ENCODE results near the gene LARP1.

LARP1 gene

DNA sequence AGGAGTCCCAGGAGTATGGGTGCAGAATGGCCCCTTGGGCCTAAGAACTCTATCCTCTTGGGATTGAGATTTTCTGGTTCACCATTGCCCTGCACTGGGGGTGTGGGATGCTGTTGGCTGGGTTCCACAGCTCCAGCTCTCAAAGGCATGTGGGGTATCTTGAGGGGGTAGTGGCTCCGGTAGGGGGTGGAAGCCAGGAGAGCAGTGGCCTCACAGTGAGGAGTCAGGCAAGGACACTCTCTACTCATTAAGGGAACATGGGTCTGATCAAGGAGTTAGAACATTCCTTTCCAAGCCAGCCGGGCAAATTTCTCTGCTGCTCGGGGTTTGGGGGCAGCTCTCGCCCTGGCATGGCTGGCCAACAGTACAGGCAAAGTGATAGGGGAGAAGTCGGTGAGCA is 33.0 kb downstream of the LARP1 start:
- no peak for DNase-seq (ENCODE audit: extremely low read depth in 1 of 2, low read depth in 1 of 2)

DNA sequence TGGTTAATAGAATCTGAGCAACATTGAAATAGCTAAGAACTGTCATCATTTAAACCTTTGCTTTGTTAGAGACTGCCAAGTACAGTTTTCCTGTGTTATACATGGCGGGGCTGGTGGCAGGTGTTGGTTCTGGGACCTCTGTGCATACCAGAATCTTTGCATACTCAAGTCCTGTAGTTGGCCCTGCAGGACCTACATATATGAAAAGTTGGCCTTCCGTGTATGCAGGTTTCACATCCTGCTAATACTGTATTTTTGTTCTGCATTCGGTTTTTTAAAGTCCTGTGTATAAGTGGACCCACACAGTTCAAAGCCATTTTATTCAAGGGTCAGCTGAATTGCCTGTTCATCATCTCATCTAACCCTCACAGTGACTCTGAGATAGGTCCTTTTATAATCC is 36.4 kb downstream of the LARP1 start:
- no peak for DNase-seq (ENCODE audit: extremely low read depth in 1 of 2, low read depth in 1 of 2)

DNA sequence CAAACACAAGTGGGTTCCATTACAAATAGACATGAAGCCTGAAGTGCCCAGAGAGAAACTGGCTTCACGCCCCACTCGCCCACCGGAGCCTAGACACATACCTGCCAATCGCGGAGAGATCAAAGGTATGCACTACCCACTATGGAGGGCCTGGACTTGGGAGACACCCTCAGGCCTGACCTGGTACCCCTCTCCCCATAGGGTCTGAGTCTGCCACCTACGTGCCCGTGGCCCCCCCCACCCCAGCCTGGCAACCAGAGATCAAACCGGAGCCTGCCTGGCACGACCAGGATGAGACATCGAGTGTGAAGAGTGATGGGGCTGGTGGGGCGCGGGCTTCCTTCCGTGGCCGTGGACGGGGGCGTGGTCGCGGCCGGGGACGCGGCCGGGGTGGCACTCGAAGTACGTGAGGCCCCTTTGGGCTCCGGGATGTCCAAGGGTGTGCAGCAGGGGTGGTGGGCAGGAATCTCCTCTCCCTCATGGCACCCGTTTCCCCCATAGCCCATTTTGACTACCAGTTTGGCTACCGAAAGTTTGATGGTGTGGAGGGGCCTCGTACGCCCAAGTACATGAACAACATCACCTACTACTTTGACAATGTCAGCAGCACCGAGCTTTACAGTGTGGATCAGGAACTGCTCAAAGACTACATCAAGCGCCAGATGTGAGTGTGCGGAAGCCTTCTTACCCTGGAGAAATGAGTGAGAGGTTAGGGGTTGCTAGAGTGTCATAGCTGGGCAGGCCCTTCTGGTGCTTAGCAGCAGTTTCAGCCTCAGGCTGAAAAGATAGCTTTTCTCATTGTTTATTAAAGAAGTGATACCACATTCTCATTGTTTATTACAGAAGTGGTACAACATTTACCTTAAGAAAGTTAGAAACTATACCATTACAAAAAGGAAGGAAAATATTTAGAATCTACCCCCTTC is 38.7 kb downstream of the LARP1 start:
- no peak for DNase-seq (ENCODE audit: extremely low read depth in 1 of 2, low read depth in 1 of 2)

GRCh38 chr5:154794525-154795234 is 39.5 kb downstream of the LARP1 start:
- DNase-seq (ENCODE audit: extremely low read depth in 1 of 2, low read depth in 1 of 2), result no peak

GRCh38 chr5:154795235-154795596 is 40.0 kb downstream of the LARP1 start:
- no peak for DNase-seq (ENCODE audit: extremely low read depth in 1 of 2, low read depth in 1 of 2)

DNA sequence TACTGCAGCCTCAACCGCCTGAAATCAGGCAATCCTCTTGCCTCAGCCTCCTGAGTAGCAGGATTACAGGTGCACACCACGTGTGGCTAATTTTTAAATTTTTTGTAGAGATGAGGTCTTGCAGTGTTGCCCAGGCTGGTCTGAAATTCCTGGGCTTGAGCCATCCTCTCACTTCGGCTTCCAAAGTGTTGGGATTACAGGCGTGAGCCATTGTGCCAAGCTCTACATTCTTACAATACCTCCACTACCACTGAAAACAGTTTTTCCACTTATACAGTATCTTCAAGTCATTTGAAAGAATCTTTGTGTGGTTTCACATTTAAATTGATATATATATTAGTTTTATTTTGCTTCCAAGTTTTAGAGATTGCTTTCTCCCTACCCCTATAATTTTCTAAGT is 42.6 kb downstream of the LARP1 start:
- DNase-seq (ENCODE audit: extremely low read depth in 1 of 2, low read depth in 1 of 2), result no peak

DNA sequence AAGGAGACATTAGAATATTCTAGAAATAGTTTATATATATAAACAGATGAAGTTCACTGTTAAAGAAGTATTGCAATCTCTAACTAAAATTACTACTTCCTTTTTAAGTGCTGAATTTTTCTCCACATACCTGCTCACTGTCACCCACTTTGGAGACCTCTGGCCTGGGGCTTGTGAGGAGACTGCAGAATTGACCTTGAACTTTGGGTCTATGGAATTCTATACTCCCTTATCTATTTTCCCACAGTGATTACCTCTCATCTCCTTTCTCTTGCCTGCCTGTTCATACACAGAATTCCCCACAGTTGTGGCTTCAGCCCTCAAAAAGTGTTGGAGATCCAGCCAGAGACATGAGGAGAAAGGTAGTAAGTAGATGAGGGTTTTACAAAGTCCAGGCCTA is 45.4 kb downstream of the LARP1 start:
- no peak for DNase-seq (ENCODE audit: extremely low read depth in 1 of 2, low read depth in 1 of 2)

DNA sequence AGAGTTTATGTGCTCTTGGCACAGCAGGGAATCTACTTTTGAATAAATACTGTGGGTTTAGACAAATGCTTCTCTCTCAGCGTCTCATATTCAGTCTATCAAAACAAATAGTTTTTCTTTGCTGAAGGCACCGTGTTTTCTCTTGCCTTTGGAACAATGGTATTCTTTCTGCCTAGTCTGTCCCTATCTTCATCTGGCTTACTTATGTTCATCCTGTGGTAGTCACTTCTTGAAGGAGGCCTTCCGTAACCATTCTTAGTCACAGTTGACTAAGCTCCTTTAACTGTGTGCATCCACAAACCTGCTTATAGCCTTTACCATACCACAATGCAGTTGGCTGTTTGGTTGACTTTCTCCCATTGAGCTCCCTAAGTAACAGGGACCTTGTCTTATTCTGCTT is 45.9 kb downstream of the LARP1 start:
- DNase-seq (ENCODE audit: extremely low read depth in 1 of 2, low read depth in 1 of 2), result no peak

- no peak for DNase-seq (ENCODE audit: extremely low read depth in 1 of 2, low read depth in 1 of 2)
These were observed 46.9 kb downstream of the LARP1 start for GRCh38 chr5:154802050-154802449.

DNA sequence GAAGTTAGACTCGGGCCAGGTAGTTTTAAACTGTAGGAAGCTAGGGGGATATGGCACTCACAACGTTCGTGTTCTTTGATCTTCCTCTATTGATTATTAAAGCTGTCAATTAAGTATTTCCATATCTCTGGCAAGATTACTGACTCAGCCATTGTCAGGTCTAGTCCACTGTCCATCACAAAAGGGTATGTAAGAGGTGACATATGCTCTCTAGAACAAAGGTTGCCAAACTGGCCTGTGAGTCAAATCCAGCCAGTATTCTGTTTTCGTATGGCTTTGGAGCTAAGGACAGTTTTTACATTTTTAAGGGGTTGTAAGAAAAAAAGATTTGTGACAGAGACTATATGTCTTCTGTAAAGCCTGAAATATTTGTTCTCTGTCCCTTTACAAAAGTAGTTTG is 51.0 kb downstream of the LARP1 start:
- DNase-seq (ENCODE audit: extremely low read depth in 1 of 2, low read depth in 1 of 2), result no peak

DNA sequence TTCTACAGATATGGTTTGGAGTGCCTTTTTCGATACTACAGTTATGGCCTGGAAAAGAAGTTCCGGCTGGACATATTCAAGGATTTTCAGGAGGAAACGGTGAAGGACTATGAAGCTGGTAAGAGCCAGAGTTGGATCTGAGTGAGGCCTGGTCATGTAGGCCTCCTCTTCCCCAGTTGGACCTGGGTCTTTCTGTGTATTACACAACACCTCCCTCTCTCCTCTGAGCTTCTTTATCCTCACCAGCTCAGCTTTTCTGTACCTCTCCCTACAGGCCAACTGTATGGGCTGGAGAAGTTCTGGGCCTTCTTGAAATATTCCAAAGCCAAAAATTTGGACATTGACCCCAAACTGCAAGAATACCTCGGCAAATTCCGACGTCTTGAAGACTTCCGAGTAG is 56.1 kb downstream of the LARP1 start:
- no peak for DNase-seq (ENCODE audit: extremely low read depth in 1 of 2, low read depth in 1 of 2)

- peak in 1 of 2 donors; percentile 15 for DNase-seq (ENCODE audit: extremely low read depth in 1 of 2, low read depth in 1 of 2)
These were observed 56.7 kb downstream of the LARP1 start for GRCh38 chr5:154811653-154812465.

- no peak for DNase-seq (ENCODE audit: extremely low read depth in 1 of 2, low read depth in 1 of 2)
These were observed 58.0 kb downstream of the LARP1 start for GRCh38 chr5:154813158-154813557.

- DNase-seq (ENCODE audit: extremely low read depth in 1 of 2, low read depth in 1 of 2), result peak in 1 of 2 donors; percentile 8
These were observed 58.6 kb downstream of the LARP1 start for GRCh38 chr5:154813736-154814135.

GRCh38 chr5:154815025-154815424 is 59.8 kb downstream of the LARP1 start:
- DNase-seq (ENCODE audit: extremely low read depth in 1 of 2, low read depth in 1 of 2), result no peak

DNA sequence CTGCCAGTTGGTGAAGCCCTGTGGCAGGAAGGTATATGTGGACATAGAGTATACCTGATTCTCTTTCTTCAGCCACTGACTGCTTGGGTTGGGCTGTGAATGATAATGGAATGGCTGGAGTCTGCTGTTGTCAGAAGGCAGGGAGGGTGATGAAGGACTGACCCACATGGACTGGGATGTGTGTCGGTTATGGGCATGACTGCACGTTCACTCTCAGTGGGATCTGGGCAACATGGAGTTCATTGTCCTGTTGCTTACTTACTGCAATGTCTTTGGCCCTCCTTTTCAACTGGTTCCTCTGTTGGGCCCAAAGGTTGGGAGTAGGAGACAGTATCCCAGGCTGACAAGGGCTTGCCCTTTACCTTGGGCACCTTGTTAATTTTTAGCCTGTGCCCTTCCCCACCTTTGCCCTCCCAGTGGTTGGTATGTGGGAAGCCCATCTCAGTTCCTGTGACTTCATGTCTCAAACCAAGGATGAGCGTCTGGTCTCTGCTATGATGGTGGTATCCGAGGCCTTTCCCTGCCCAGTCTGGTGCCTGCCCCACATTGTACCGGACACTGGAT is 60.6 kb downstream of the LARP1 start:
- DNase-seq (ENCODE audit: extremely low read depth in 1 of 2, low read depth in 1 of 2), result no peak

DNA sequence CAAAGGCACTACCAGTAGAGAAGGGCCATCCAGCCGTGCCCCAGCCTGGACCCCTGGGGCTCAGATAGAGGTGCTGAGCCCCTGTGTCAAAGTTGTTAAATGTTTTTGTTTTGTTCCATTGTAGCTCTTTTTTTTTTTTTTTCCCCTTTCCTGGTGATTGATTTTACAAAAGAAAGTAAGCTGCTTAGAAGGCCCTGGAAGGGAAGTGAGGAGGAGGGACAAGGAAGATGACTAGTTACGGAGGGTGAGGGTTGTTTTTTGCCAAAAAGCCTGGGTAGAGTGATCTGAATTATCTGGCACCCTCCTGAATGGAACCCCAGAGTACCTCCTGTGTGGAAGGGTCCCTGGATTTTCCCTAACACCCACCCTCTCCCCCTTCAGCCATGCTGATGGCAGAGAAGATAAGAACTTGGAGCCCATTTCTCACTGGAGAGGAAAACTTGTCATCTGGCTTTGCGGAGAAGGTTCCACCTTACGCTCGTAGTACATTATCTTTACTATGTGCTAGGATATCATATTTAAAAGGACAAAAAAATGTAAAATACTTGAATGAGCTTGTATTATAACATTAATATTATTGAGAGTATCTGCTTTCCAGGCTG is 61.8 kb downstream of the LARP1 start:
- DNase-seq (ENCODE audit: extremely low read depth in 1 of 2, low read depth in 1 of 2), result no peak

DNA sequence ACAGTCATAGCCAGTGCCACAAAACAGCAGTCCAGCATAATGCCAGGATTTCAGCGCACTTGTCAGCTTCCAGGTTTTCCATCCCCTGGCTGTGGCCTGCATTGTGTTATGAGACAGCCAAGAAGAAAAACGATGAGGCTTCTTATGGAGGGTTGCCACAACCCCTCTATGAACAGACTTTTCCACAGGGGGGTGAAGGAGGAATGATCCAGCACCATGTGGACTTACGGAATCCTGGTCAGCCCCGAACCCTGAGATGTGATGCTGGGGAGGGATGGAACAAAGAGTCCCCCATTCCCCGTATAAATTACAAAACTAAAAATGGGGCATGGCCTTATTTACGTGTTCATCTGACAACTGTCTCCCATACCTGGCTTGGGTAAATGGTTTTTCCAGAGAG is 62.6 kb downstream of the LARP1 start:
- DNase-seq (ENCODE audit: extremely low read depth in 1 of 2, low read depth in 1 of 2), result no peak

- DNase-seq (ENCODE audit: extremely low read depth in 1 of 2, low read depth in 1 of 2), result no peak
These were observed 63.4 kb downstream of the LARP1 start for GRCh38 chr5:154818471-154819116.

GRCh38 chr5:154819546-154819945 is 64.4 kb downstream of the LARP1 start:
- DNase-seq (ENCODE audit: extremely low read depth in 1 of 2, low read depth in 1 of 2), result no peak

Data from stimulated activated CD8-positive, alpha-beta memory T cell treated with anti-CD3 and anti-CD28 coated beads, Interleukin-7, amount 100 ng/mL, for 48 hours (primary cell).